Neural progenitor cell (in vitro differentiated cells): ENCODE results near the gene UPB1.

Source experiments
- EZH2 ChIP-seq: fragments of 200-600 bp; sonication (generic); IDR thresholded peaks from 2 replicates; pipeline ENCODE4 v1.6.1; 2017; ENCODE audit warnings: antibody characterized with exemption, mild to moderate bottlenecking, moderate library complexity
- TF ChIP-seq, protein P1 (sequence below): fragments of 200-600 bp; sonication (generic); IDR thresholded peaks from 2 replicates; pipeline ENCODE4 v1.5.1; 2017; ENCODE audit warnings: antibody characterized with exemption, mild to moderate bottlenecking

DNA sequence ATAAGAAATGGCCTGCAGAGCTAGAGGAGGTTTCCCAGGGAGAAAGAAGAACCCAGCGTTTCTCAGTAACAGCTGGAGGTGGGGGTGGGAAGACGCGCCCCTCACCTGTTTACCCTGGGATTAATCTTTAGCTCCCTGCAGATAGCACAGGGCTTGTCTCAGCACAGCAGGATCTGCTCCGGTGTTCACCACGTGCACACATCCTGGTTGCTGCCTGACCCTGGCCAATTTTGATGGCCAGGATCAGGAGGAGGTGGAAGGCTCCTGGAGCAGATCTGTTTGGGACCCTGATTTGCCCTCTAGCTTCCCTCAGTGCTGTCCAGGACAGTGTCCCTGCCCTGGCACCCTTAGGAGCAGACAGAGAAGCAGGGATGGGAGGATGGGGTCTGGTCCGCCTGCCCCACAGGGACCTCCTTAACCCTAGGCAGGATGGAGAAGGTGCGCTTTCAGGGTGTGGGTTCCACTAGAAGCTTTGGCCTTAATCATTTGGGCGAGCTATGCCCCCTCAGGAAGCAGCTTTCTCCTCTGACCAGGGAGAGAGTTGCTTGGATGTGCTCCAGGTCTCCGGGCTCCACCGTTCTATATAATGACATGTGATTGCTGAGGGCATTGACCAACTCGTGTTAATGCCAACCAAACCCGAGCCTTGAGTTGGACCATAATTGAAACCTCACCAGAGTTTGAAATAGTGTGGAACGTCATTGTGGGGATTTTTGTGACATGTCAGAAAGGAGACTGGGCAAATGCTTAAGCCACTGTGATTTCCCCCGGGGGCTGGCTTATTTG lies 19.3 kb downstream of the UPB1 start:
- TF ChIP-seq, protein P1, sequence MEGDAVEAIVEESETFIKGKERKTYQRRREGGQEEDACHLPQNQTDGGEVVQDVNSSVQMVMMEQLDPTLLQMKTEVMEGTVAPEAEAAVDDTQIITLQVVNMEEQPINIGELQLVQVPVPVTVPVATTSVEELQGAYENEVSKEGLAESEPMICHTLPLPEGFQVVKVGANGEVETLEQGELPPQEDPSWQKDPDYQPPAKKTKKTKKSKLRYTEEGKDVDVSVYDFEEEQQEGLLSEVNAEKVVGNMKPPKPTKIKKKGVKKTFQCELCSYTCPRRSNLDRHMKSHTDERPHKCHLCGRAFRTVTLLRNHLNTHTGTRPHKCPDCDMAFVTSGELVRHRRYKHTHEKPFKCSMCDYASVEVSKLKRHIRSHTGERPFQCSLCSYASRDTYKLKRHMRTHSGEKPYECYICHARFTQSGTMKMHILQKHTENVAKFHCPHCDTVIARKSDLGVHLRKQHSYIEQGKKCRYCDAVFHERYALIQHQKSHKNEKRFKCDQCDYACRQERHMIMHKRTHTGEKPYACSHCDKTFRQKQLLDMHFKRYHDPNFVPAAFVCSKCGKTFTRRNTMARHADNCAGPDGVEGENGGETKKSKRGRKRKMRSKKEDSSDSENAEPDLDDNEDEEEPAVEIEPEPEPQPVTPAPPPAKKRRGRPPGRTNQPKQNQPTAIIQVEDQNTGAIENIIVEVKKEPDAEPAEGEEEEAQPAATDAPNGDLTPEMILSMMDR: no peak
- TF ChIP-seq EZH2: no peak
